HEK293T (cell line): ENCODE results near the gene CLCN7.

Experiments used
- ARNT ChIP-seq: fragments of 450-650 bp; IDR thresholded peaks from 2 replicates; pipeline ENCODE4 v1.6.1; 2017; ENCODE audit warnings: mild to moderate bottlenecking
- BHLHE40 ChIP-seq: fragments of 450-650 bp; IDR thresholded peaks from 2 replicates; pipeline ENCODE4 v1.6.1; 2016; ENCODE audit warnings: mild to moderate bottlenecking, moderate library complexity, borderline replicate concordance
- FOXM1 ChIP-seq: fragments of 450-650 bp; IDR thresholded peaks from 2 replicates; pipeline ENCODE4 v1.6.1; 2017; ENCODE audit warnings: mild to moderate bottlenecking, borderline replicate concordance
- LEF1 ChIP-seq: fragments of 450-650 bp; IDR thresholded peaks from 2 replicates; pipeline ENCODE4 v1.6.1; 2017; ENCODE audit warnings: mild to moderate bottlenecking, borderline replicate concordance
- NFRKB ChIP-seq: fragments of 450-650 bp; IDR thresholded peaks from 2 replicates; pipeline ENCODE4 v1.6.1; 2016; ENCODE audit warnings: mild to moderate bottlenecking, moderate library complexity
- PKNOX1 ChIP-seq: fragments of 450-650 bp; IDR thresholded peaks from 2 replicates; pipeline ENCODE4 v1.6.1; 2016
- SP1 ChIP-seq: fragments of 450-650 bp; IDR thresholded peaks from 2 replicates; pipeline ENCODE4 v1.6.1; 2017

GRCh38 chr16:1413684-1414531, 60.9 kb downstream of the CLCN7 start:
- TF ChIP-seq NFRKB (no peak), LEF1 (no peak), FOXM1 (no peak), BHLHE40 (no peak), SP1 (no peak), ARNT (no peak), PKNOX1 (no peak)
